ENCODE results near the gene AGER.
A peak's percentile ranks its signal among the peaks of the same experiment; 100 is the strongest.
"Not testable (repeated sequence)": the region's sequence is repeated elsewhere in the genome, so short reads cannot be mapped to it uniquely, and the experiment has no call there.

Gene AGER

GRCh38 chr6:32186151-32186840 is 2.2 kb upstream of the AGER start:
- DNase-seq (ENCODE audit: low read depth), result not testable (repeated sequence)

- not testable (repeated sequence) for DNase-seq (ENCODE audit: low read depth)
These were observed 1.7 kb upstream of the AGER start for GRCh38 chr6:32185681-32186131.

GRCh38 chr6:32183483-32184083 is 470 bp downstream of the AGER start:
- no peak for DNase-seq (ENCODE audit: low read depth)

- no peak for DNase-seq (ENCODE audit: low read depth)
These were observed 1.0 kb downstream of the AGER start for GRCh38 chr6:32183030-32183429.

- DNase-seq (ENCODE audit: low read depth), result no peak
These were observed 1.5 kb downstream of the AGER start for GRCh38 chr6:32182555-32182981.

GRCh38 chr6:32181915-32182529 is 2.0 kb downstream of the AGER start:
- DNase-seq (ENCODE audit: low read depth), result no peak

- no peak for DNase-seq (ENCODE audit: low read depth)
These were observed 2.8 kb downstream of the AGER start for GRCh38 chr6:32181148-32181702.

GRCh38 chr6:32179766-32180405 is 4.2 kb downstream of the AGER start:
- no peak for DNase-seq (ENCODE audit: low read depth)

- DNase-seq (ENCODE audit: low read depth), result no peak
These were observed 5.3 kb downstream of the AGER start for GRCh38 chr6:32178547-32179440.

- DNase-seq (ENCODE audit: low read depth), result peak; percentile 84
These were observed 6.1 kb downstream of the AGER start, which contains the start of gene RNF5 for GRCh38 chr6:32177788-32178546. Gene RNF5, plus strand, starts transcription at chr6:32178405. Its CDS starts 107 bp downstream, at chr6:32178512.

GRCh38 chr6:32177183-32177787 is 6.8 kb downstream of the AGER start:
- no peak for DNase-seq (ENCODE audit: low read depth)

- no peak for DNase-seq (ENCODE audit: low read depth)
These were observed 7.4 kb downstream of the AGER start for GRCh38 chr6:32176476-32177182.

GRCh38 chr6:32175711-32176475 is 8.2 kb downstream of the AGER start, which contains the start of gene AGPAT1:
Gene AGPAT1, minus strand, starts transcription at chr6:32176084. Its CDS starts 4,588 bp downstream, at chr6:32171496.
- DNase-seq (ENCODE audit: low read depth), result peak; percentile 93

- DNase-seq (ENCODE audit: low read depth), result no peak
These were observed 8.7 kb downstream of the AGER start for GRCh38 chr6:32175322-32175710.

GRCh38 chr6:32174416-32174815 is 9.6 kb downstream of the AGER start:
- no peak for DNase-seq (ENCODE audit: low read depth)

GRCh38 chr6:32173051-32173727 is 10.9 kb downstream of the AGER start:
- DNase-seq (ENCODE audit: low read depth), result no peak

- DNase-seq (ENCODE audit: low read depth), result no peak
These were observed 12.8 kb downstream of the AGER start for GRCh38 chr6:32171234-32171633.

- DNase-seq (ENCODE audit: low read depth), result no peak
These were observed 13.8 kb downstream of the AGER start for GRCh38 chr6:32170294-32170693.

Data from activated T-helper 1 cell treated with Interleukin-2 at 50 U/mL for 16 hours (primary cell).